Measurements from ENCODE around the gene TMC8. TPM values are rescaled to one million over a fixed set of nuclear protein-coding genes. Genes with fewer than 3 reads are reported as not detected.

The TMC8 gene
- polyA plus RNA-seq, 1 donor = 7.6 TPM

- no peaks in the 10 kb centered on the region for H3K27me3 ChIP-seq (ENCODE audit: control insufficient read depth, insufficient read depth, low read length)
- DNase-seq = no peak
- H3K9me3 ChIP-seq (ENCODE audit: control insufficient read depth, low read depth, low read length) = no peaks in the 10 kb centered on the region
- no peak overlapping the region for H3K4me3 ChIP-seq (ENCODE audit: low read length)
- H3K27ac ChIP-seq (ENCODE audit: low read length) = no peak overlapping the region
- no peaks in the 10 kb centered on the region for H3K4me1 ChIP-seq (ENCODE audit: control insufficient read depth, insufficient read depth, low read length)
- peaks cover 35% of the 10 kb centered on the region for H3K36me3 ChIP-seq (ENCODE audit: control insufficient read depth, insufficient read depth, low read length)
- WGBS (ENCODE audit: insufficient coverage, low lambda C conversion rate) = no CpG with 5 or more reads among the region's 41 CpGs
These were observed 13.3 kb upstream of the TMC8 start for GRCh38 chr17:78117027-78117981.

DNA sequence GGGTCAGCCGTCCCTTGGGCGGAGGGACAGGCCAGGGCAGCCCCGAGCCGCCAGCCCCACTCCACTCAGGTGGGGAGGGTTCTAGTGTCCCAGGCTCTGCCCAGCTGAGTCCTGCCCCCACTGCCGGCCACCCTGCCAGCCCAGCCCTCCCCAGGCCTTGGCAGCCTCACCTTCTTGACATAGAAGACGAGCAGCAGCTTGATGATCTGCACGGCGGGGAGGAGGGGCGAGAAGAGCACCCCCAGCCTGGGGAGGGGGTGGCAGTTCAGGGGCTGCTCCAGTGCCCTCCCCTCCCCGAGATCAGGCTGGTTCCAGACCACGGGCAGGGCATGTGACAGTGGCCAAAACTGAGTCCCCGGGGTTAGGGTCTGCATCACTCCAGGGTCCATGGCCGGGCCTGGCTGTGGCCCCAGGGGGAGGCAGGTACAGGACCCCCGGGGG, 11.8 kb upstream of the TMC8 start:
- Histone ChIP-seq H3K27ac (ENCODE audit: low read length) (no peak overlapping the region), H3K4me1 (ENCODE audit: control insufficient read depth, insufficient read depth, low read length) (no peaks in the 10 kb centered on the region), H3K9me3 (ENCODE audit: control insufficient read depth, low read depth, low read length) (no peaks in the 10 kb centered on the region), H3K27me3 (ENCODE audit: control insufficient read depth, insufficient read depth, low read length) (no peaks in the 10 kb centered on the region), H3K4me3 (ENCODE audit: low read length) (no peak overlapping the region), H3K36me3 (ENCODE audit: control insufficient read depth, insufficient read depth, low read length) (peaks cover 36% of the 10 kb centered on the region)
- DNase-seq = no peak
- no CpG with 5 or more reads among the region's 14 CpGs for WGBS (ENCODE audit: insufficient coverage, low lambda C conversion rate)

DNA sequence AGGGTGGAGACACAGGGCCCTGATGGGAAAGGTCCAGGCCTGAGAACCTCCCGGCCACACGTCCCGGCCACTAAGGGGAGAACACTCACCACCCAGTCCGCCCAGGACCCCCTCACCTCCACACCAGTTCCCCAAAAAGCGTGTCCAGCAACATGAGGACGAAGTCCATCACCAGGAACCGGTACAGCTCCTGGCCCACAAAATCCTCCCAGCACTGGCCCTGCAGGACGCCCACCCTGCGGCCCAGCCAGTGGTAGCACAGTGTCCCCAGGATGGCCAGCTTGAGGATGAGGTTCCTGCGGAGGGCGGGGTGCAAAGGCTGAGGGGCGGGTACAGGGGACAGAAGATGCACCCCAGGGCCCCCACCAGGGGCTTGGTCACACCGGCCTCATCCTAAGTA, 10.0 kb upstream of the TMC8 start:
- WGBS (ENCODE audit: insufficient coverage, low lambda C conversion rate) = no CpG with 5 or more reads among the region's 13 CpGs
- no peak overlapping the region for H3K27ac ChIP-seq (ENCODE audit: low read length)
- no peaks in the 10 kb centered on the region for H3K27me3 ChIP-seq (ENCODE audit: control insufficient read depth, insufficient read depth, low read length)
- H3K36me3 ChIP-seq (ENCODE audit: control insufficient read depth, insufficient read depth, low read length) = peaks cover 44% of the 10 kb centered on the region
- H3K4me1 ChIP-seq (ENCODE audit: control insufficient read depth, insufficient read depth, low read length) = peaks cover under 1% of the 10 kb centered on the region
- DNase-seq = no peak
- H3K9me3 ChIP-seq (ENCODE audit: control insufficient read depth, low read depth, low read length) = no peaks in the 10 kb centered on the region
- no peak overlapping the region for H3K4me3 ChIP-seq (ENCODE audit: low read length)

- DNase-seq = no peak
- Histone ChIP-seq H3K36me3 (ENCODE audit: control insufficient read depth, insufficient read depth, low read length) (peaks cover 51% of the 10 kb centered on the region), H3K4me3 (ENCODE audit: low read length) (no peak overlapping the region), H3K27ac (ENCODE audit: low read length) (no peak overlapping the region), H3K4me1 (ENCODE audit: control insufficient read depth, insufficient read depth, low read length) (peaks cover 7% of the 10 kb centered on the region), H3K9me3 (ENCODE audit: control insufficient read depth, low read depth, low read length) (peaks cover 5% of the 10 kb centered on the region), H3K27me3 (ENCODE audit: control insufficient read depth, insufficient read depth, low read length) (no peaks in the 10 kb centered on the region)
- WGBS (ENCODE audit: insufficient coverage, low lambda C conversion rate) = no CpG with 5 or more reads among the region's 35 CpGs
These were observed 9.4 kb upstream of the TMC8 start for GRCh38 chr17:78120971-78121800.

GRCh38 chr17:78121801-78122215, 8.8 kb upstream of the TMC8 start:
- Histone ChIP-seq H3K4me3 (ENCODE audit: low read length) (no peak overlapping the region), H3K36me3 (ENCODE audit: control insufficient read depth, insufficient read depth, low read length) (peaks cover 55% of the 10 kb centered on the region), H3K4me1 (ENCODE audit: control insufficient read depth, insufficient read depth, low read length) (peaks cover 13% of the 10 kb centered on the region), H3K27ac (ENCODE audit: low read length) (no peak overlapping the region), H3K9me3 (ENCODE audit: control insufficient read depth, low read depth, low read length) (peaks cover 5% of the 10 kb centered on the region), H3K27me3 (ENCODE audit: control insufficient read depth, insufficient read depth, low read length) (no peaks in the 10 kb centered on the region)
- no peak for DNase-seq
- no CpG with 5 or more reads among the region's 11 CpGs for WGBS (ENCODE audit: insufficient coverage, low lambda C conversion rate)

DNA sequence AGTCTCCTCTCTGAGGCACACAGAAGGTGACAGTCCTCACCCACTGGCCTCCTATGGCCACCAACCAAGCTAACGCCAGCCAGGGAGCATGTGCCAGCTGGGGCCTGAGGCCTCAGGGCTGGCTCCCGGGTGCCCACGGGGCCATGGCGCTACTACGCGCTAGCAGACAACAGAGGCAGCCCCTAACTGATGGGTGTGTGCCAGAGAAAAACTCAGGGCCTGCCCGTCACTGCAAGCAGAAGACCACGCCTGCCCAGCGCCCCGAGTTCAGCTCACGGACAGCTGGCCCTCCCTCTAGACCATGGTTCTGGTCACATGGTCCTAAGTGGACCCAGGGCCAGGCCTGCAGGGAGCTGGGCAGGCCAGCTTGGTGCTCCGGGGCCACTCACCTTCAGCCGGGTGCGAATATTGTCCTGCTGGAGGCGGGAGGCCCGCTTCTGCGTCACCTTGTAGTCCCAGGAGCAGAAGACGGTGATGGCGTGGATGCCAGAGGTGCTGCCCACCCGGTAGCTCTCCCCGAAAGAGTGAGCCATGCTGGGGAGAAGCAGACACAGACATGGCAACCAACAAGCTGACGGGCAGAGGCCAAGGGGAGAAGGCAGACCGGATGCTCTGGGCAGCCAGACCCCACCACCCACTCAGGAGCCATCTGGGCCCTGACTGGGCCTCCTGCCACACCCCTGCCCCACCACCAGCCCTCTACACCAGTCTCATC, 8.2 kb upstream of the TMC8 start:
- WGBS (ENCODE audit: insufficient coverage, low lambda C conversion rate) = no CpG with 5 or more reads among the region's 23 CpGs
- H3K4me1 ChIP-seq (ENCODE audit: control insufficient read depth, insufficient read depth, low read length) = peaks cover 18% of the 10 kb centered on the region
- no peak for DNase-seq

DNA sequence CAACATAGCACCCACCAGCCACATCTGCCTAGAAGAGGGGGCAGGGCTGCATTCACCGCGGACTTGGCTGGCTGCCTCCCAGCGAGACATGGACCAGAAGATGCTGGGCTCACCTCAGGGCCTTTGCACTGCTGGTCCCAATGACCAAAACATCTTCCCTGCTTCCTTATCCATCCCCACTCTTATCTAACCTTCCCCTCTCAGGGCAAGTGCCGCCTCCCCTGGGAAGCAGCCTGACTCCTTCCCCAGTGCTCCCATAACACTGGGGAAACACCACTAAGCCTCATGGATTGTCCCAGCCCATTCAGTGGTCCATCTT, 7.7 kb upstream of the TMC8 start:
- no peak for DNase-seq
- no peak overlapping the region for H3K27ac ChIP-seq (ENCODE audit: low read length)

More for the DNA sequence above, 8.2 kb upstream of the TMC8 start:
- Histone ChIP-seq H3K9me3 (ENCODE audit: control insufficient read depth, low read depth, low read length) (peaks cover 5% of the 10 kb centered on the region), H3K4me3 (ENCODE audit: low read length) (no peak overlapping the region), H3K36me3 (ENCODE audit: control insufficient read depth, insufficient read depth, low read length) (peaks cover 55% of the 10 kb centered on the region), H3K27ac (ENCODE audit: low read length) (no peak overlapping the region), H3K27me3 (ENCODE audit: control insufficient read depth, insufficient read depth, low read length) (no peaks in the 10 kb centered on the region)

DNA sequence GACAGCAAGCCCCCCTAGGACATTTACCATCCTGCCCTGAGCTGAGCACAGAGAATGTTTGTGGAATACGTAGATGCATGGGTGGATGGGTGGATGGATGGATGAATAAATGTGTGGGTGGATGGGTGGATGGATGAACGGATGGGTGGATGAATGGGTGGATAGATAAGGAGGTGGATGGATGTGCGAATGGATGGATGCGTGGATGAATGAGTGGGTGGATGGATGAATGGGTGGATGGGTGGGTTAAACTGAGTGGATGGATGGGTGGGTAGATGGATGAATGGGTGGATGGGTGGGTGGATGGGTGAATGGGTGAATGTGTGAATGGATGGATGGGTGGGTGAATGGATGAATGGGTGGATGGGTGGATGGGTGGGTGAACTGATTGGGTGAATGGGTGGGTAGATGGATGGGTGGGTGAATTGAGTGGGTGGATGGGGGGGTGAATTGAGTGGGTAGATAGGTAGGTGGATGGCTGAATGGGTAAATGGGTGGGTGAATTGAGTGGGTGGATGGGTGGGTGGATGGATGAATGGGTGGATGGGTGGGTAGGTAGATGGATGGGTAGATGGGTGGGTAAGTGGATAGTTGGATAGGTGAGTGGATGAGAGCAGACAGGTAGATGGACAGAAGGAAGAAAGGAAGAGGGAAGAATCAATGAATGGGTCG, 7.2 kb upstream of the TMC8 start:
- H3K4me1 ChIP-seq (ENCODE audit: control insufficient read depth, insufficient read depth, low read length) = peaks cover 21% of the 10 kb centered on the region
- H3K4me3 ChIP-seq (ENCODE audit: low read length) = no peak overlapping the region
- peaks cover 55% of the 10 kb centered on the region for H3K36me3 ChIP-seq (ENCODE audit: control insufficient read depth, insufficient read depth, low read length)
- no peak for DNase-seq
- no peaks in the 10 kb centered on the region for H3K27me3 ChIP-seq (ENCODE audit: control insufficient read depth, insufficient read depth, low read length)
- 100% methylated on average over 3 of the region's 5 CpGs for WGBS (ENCODE audit: insufficient coverage, low lambda C conversion rate)
- peaks cover 5% of the 10 kb centered on the region for H3K9me3 ChIP-seq (ENCODE audit: control insufficient read depth, low read depth, low read length)
- H3K27ac ChIP-seq (ENCODE audit: low read length) = no peak overlapping the region

More for the DNA sequence above, 7.7 kb upstream of the TMC8 start:
- Histone ChIP-seq H3K27me3 (ENCODE audit: control insufficient read depth, insufficient read depth, low read length) (no peaks in the 10 kb centered on the region), H3K36me3 (ENCODE audit: control insufficient read depth, insufficient read depth, low read length) (peaks cover 55% of the 10 kb centered on the region), H3K4me3 (ENCODE audit: low read length) (no peak overlapping the region), H3K9me3 (ENCODE audit: control insufficient read depth, low read depth, low read length) (peaks cover 5% of the 10 kb centered on the region), H3K4me1 (ENCODE audit: control insufficient read depth, insufficient read depth, low read length) (peaks cover 21% of the 10 kb centered on the region)
- WGBS (ENCODE audit: insufficient coverage, low lambda C conversion rate) = no CpG with 5 or more reads among the region's 4 CpGs

DNA sequence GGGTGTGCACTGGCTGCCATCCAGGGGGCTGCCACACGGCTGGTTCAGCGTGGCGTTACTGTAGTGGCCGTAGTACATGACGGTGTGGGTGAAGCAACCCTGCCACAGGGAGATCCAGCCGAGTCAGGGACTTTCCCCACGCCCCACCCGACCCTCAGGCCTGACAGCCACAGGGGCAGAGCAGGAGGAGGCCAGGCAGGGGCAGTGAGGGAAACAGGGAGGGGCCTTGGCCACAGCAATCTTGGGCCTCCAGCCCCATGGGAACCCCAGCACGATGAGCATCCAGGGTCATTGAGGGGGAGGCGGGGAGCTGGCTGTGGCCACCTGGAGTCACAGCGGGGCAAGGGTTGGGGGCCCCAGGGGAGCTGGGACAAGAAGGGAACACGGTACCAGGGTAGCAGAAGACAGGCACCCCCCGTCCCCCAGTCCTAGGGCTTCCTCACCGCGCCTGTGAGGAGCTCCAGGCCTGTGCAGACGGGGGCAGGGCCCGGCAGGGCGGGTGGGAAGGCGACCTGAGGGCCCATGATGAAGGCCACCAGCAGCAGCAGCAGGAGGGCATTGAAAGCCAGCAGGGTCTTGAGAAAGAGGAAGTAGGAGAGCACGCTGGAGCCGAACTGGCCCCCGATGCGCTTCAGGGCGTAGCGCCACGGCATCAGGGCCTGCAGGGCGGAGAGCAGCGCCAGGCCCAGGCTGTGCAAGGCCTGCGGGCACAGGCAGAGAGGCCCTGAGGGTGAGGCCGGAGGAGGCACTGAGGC, 6.3 kb upstream of the TMC8 start:
- DNase-seq = no peak
- Histone ChIP-seq H3K27me3 (ENCODE audit: control insufficient read depth, insufficient read depth, low read length) (no peaks in the 10 kb centered on the region), H3K27ac (ENCODE audit: low read length) (no peak overlapping the region), H3K4me1 (ENCODE audit: control insufficient read depth, insufficient read depth, low read length) (peaks cover 25% of the 10 kb centered on the region), H3K4me3 (ENCODE audit: low read length) (no peak overlapping the region), H3K9me3 (ENCODE audit: control insufficient read depth, low read depth, low read length) (peaks cover 5% of the 10 kb centered on the region), H3K36me3 (ENCODE audit: control insufficient read depth, insufficient read depth, low read length) (peaks cover 49% of the 10 kb centered on the region)
- WGBS (ENCODE audit: insufficient coverage, low lambda C conversion rate) = no CpG with 5 or more reads among the region's 30 CpGs

Data from large intestine (tissue), 3 donors.